Ishikawa (cell line): Measurements from ENCODE around the gene TJP1.

Experiments
- CEBPB ChIP-seq: IDR thresholded peaks from 2 replicates; pipeline ENCODE4 v1.6.1; 2012
- CREB1 ChIP-seq: IDR thresholded peaks from 2 replicates; pipeline ENCODE4 v1.6.1; 2012; ENCODE audit warnings: low read depth
- EGR1 ChIP-seq: IDR thresholded peaks from 2 replicates; pipeline ENCODE4 v1.6.1; 2012
- EP300 ChIP-seq: IDR thresholded peaks from 2 replicates; pipeline ENCODE4 v1.6.1; 2012; ENCODE audit warnings: borderline replicate concordance
- FOXM1 ChIP-seq: IDR thresholded peaks from 2 replicates; pipeline ENCODE4 v1.6.1; 2012; ENCODE audit warnings: low read depth, borderline replicate concordance
- MAX ChIP-seq: IDR thresholded peaks from 2 replicates; pipeline ENCODE4 v1.6.1; 2012
- NFIC ChIP-seq: IDR thresholded peaks from 2 replicates; pipeline ENCODE4 v1.6.1; 2012
- RAD21 ChIP-seq: IDR thresholded peaks from 2 replicates; pipeline ENCODE4 v1.6.1; 2012; ENCODE audit warnings: low read depth
- REST ChIP-seq: IDR thresholded peaks from 2 replicates; pipeline ENCODE4 v1.6.1; 2012; ENCODE audit warnings: low read depth, mild to moderate bottlenecking
- TAF1 ChIP-seq: IDR thresholded peaks from 2 replicates; pipeline ENCODE4 v1.6.1; 2012; ENCODE audit warnings: low read depth, mild to moderate bottlenecking
- TCF12 ChIP-seq: IDR thresholded peaks from 2 replicates; pipeline ENCODE4 v1.6.1; 2012; ENCODE audit warnings: low read depth
- TEAD4 ChIP-seq: IDR thresholded peaks from 2 replicates; pipeline ENCODE4 v1.6.1; 2012
- USF1 ChIP-seq: IDR thresholded peaks from 2 replicates; pipeline ENCODE4 v1.6.1; 2012
- YY1 ChIP-seq: IDR thresholded peaks from 2 replicates; pipeline ENCODE4 v1.6.1; 2012; ENCODE audit warnings: low read depth
- ZBTB7A ChIP-seq: IDR thresholded peaks from 2 replicates; pipeline ENCODE4 v1.6.1; 2012; ENCODE audit warnings: low read depth

Gene TJP1

GRCh38 chr15:29840926-29841325, 18.7 kb upstream of the TJP1 start:
- TF ChIP-seq CREB1 = no peak
- no peak for TF ChIP-seq ZBTB7A
- no peak for TF ChIP-seq MAX
- no peak for TF ChIP-seq NFIC
- TF ChIP-seq RAD21 = no peak

GRCh38 chr15:29840054-29840453, 17.8 kb upstream of the TJP1 start:
- TF ChIP-seq FOXM1 = no peak
- TF ChIP-seq TEAD4 = no peak
- TF ChIP-seq YY1 = no peak
- no peak for TF ChIP-seq EGR1

GRCh38 chr15:29838352-29839010, 16.2 kb upstream of the TJP1 start:
- TF ChIP-seq MAX (no peak), CREB1 (no peak), ZBTB7A (no peak), CEBPB (no peak), FOXM1 (no peak), YY1 (no peak), EGR1 (no peak), EP300 (no peak), RAD21 (no peak), REST (no peak), TAF1 (no peak), NFIC (no peak), USF1 (no peak), TEAD4 (no peak), TCF12 (no peak)

- no peak for TF ChIP-seq YY1
Observed at GRCh38 chr15:29835301-29835700, 13.0 kb upstream of the TJP1 start.

GRCh38 chr15:29832709-29833108, 10.4 kb upstream of the TJP1 start:
- no peak for TF ChIP-seq TEAD4
- TF ChIP-seq USF1 = no peak
- TF ChIP-seq EGR1 = no peak
- TF ChIP-seq CEBPB = no peak
- TF ChIP-seq MAX = no peak
- TF ChIP-seq RAD21 = no peak
- no peak for TF ChIP-seq TAF1
- no peak for TF ChIP-seq REST
- TF ChIP-seq TCF12 = no peak

GRCh38 chr15:29826908-29827820, 4.9 kb upstream of the TJP1 start:
- no peak for TF ChIP-seq REST
- no peak for TF ChIP-seq EP300
- TF ChIP-seq EGR1 = no peak
- TF ChIP-seq NFIC = no peak
- no peak for TF ChIP-seq CEBPB
- no peak for TF ChIP-seq USF1
- TF ChIP-seq TEAD4 = no peak
- TF ChIP-seq MAX = no peak
